WI38 (cell line): ENCODE results near the gene SMARCD1.

Experiments
- H3K4me3 ChIP-seq: 2 replicates; pipeline ENCODE4 v1.5.1; 2011; ENCODE audit warnings: low read depth, mild to moderate bottlenecking, control low read depth, low read length
- CTCF ChIP-seq: IDR thresholded peaks from 2 replicates; pipeline ENCODE4 v1.5.1; 2012; ENCODE audit warnings: low read depth, mild to moderate bottlenecking, control low read depth, low read length

Gene SMARCD1

DNA sequence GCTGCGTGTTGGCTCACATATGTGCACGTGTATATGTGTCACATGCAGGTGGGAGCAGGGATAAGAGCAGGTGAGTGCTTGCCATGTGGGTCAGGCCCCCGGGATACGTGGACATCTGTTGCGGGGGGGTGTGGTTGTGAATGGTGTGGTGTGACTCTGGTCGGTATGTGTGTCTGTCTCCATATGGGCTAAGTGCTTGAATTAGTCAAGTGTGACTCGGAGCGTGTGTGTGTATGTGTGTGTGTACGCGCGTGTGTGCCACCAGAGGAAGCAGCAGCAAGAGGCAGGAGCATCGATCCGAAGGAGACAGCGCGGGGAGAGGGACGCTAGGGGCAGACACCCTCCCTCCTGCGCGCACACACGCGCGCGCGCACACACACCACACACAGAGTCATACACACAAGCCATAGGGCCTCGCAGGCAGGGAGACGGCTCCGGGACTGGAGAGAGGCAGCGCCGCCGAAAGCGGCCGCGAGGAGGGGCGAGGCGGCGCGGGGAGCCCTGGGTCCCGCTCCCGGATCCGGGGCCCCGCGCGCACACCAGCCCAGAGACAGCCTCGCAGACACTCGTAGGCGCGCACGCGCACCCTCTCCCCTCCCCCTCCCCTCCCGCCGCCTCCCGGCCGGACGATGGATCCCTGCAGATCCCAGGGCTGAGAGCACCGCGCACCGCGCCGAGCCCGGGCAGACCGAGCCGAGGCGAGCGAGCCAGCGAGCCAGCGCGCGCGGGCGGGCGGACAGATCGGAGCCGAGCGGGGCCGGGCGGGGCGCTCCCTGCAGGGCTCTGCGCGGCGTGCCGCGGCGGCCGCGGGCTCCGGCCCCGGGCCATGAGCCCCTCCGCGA lies 27.9 kb upstream of the SMARCD1 start, which contains the start of gene ASIC1:
Gene ASIC1 (plus strand): TSS at position 597 of the 842 bp plus-strand sequence. CDS start 1,171 bp downstream, outside the sequence.
- peak within 1 kb of the TSS; percentile 57 for H3K4me3 ChIP-seq
- TF ChIP-seq CTCF = no peak

GRCh38 chr12:50057896-50058670 lies 27.1 kb upstream of the SMARCD1 start:
- TF ChIP-seq CTCF = no peak
- H3K4me3 ChIP-seq = peak overlapping the region; percentile 57

DNA sequence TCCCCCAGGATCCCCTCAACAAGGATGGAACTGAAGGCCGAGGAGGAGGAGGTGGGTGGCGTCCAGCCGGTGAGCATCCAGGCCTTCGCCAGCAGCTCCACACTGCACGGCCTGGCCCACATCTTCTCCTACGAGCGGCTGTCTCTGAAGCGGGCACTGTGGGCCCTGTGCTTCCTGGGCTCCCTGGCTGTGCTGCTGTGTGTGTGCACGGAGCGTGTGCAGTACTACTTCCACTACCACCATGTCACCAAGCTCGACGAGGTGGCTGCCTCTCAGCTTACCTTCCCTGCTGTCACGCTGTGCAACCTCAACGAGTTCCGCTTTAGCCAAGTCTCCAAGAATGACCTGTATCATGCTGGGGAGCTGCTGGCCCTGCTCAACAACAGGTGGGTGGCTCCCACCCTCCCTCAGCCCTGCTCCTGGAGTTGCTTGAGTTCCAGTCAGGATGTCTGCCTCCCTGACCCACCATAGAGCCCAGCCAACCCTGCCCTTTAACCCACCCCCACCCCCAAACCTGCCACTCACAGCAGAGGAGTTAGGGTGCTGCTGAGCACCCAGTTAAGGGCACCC lies 26.3 kb upstream of the SMARCD1 start:
- H3K4me3 ChIP-seq = no peak overlapping the region
- TF ChIP-seq CTCF = no peak

DNA sequence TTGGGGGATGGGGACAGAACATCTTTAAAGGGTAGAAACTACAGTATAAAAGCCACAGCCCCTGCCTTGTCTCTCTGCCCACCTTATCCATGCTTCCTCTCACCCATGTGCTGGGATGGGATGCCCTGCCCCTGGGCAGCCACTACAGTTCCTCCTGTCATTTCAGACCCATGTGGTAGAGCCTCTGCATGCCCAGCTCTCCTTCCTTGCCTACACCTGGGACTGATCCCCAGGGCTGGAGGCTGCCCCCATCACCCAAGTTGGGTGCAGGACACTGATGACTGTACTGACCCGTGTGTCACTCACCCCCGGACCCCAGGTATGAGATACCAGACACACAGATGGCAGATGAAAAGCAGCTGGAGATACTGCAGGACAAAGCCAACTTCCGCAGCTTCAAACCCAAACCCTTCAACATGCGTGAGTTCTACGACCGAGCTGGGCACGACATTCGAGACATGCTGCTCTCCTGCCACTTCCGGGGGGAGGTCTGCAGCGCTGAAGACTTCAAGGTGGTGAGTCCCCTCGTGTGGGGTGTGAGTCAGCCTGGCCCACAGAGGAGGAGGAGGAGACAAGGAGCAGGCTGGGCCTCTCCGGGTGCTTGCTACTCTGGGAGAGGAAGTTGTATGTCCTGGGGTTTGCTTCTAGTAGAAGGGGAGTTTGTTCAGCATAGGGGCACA lies 25.6 kb upstream of the SMARCD1 start:
- H3K4me3 ChIP-seq = no peak overlapping the region
- no peak for TF ChIP-seq CTCF

DNA sequence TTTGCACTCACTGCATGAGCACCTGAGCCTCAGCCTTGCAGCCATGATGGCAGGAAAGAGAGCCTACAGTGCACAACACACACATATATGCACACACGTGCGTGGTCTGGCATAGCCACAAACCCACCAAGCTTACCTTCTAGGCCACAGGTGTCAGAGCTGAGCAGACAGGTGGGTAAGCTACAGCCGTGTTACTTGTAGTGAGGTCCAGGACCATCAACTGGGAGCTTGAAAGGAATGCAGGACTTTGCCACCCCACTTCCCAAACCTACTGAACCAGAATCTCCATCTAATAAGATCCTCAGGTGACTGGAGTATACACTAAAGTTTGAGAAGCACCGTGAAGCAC lies 25.0 kb upstream of the SMARCD1 start:
- H3K4me3 ChIP-seq = no peak overlapping the region
- TF ChIP-seq CTCF = no peak

DNA sequence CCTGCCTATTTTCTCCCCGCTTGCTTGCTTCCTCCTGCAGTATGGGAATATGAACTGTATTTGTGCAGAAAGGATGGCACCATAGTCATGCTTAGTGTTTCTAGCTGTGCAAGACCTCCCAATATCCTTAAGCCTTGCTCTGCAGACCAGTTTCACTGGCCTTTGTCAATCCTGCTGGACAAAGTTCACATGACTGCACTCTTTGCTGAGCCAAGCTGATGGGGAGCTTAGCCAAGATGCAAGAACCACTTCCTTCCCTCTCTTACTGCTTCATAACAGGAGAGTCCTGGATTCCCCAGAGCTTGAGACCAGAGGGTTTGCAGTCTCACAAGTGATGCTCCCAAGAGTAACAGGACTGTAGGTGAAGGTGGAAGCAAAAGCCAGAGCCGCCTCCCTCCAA lies 24.0 kb upstream of the SMARCD1 start:
- no peak for TF ChIP-seq CTCF
- H3K4me3 ChIP-seq = no peak overlapping the region
